Ovary (tissue), 9 donors: ENCODE measurements around the gene CLEC10A. TPM values are rescaled to one million over a fixed set of nuclear protein-coding genes. Genes with fewer than 3 reads are reported as not detected.

ENCODE experiments used
- DNase-seq, 5 donors: peaks; one replicate each; pipeline ENCODE4 v3.0.0-alpha.2; 2019 to 2020
- H3K27ac ChIP-seq, 2 donors: fragments of 200-600 bp; one replicate each; pipeline versions ENCODE4 v1.5.1 to v1.8.0; 2019 to 2022
- H3K27me3 ChIP-seq: fragments of 200-600 bp; one replicate; pipeline ENCODE4 v1.8.0; 2022
- H3K36me3 ChIP-seq: fragments of 200-600 bp; sonication (generic); one replicate; pipeline ENCODE4 v1.5.1; 2019
- H3K4me1 ChIP-seq: one replicate; pipeline ENCODE4 v1.8.1; 2013; ENCODE audit warnings: mild to moderate bottlenecking, moderate library complexity; ENCODE audit not compliant: insufficient read depth
- H3K4me3 ChIP-seq: fragments of 200-600 bp; sonication (generic); one replicate; pipeline ENCODE4 v1.5.1; 2017
- H3K9me3 ChIP-seq, 2 donors: fragments of 200-600 bp in 1 of 2; sonication (generic) in 1 of 2; one replicate each; pipeline versions ENCODE4 v1.5.1 to v1.8.1; 2013 to 2019; ENCODE audit warnings: mild to moderate bottlenecking in 1 of 2, moderate library complexity in 1 of 2
- CTCF ChIP-seq, 3 donors: fragments of 450-650 bp in 2 of 3; fragments of 200-600 bp in 1 of 3; IDR thresholded peaks; one replicate each; pipeline versions ENCODE4 v1.5.1 to v1.8.0; 2016 to 2022; ENCODE audit warnings: antibody characterized with exemption in 3 of 3, mild to moderate bottlenecking in 1 of 3
- EP300 ChIP-seq: sonication (generic); formaldehyde crosslinking; IDR thresholded peaks from one replicate; pipeline ENCODE4 v1.6.1; 2017; ENCODE audit warnings: antibody characterized with exemption
- POLR2A ChIP-seq: fragments of 450-650 bp; IDR thresholded peaks from one replicate; pipeline ENCODE4 v1.6.1; 2017; ENCODE audit warnings: antibody characterized with exemption, mild to moderate bottlenecking, moderate library complexity
- WGBS, 3 donors: extraction: QIAGEN DNeasy Blood & Tissue Kit in 1 of 3; methylation state at CpG; one replicate each; pipeline versions ENCODE4 v1.1.5 to v1.1.7; 2013 to 2017; 5-methylcytosine and 5-hydroxymethylcytosine counted together
- intact Hi-C, 4 donors: fragments of 100-400 bp; cut with DNase I; formaldehyde crosslinking; loops; one replicate each; pipeline versions ENCODE4 v1.11.0 to v1.15.1; 2022 to 2023
- polyA plus RNA-seq, 2 donors: library from polyadenylated mRNA; stranded (reverse); fragments of 200-250 nt in 1 of 2; fragments of 350-450 nt in 1 of 2; fragmentation: Illumina TruSeq in 1 of 2; extraction: RNeasy Lipid Tissue Mini Kit (QIAGEN cat#74804) in 1 of 2; gene quantifications; one replicate each; pipeline ENCODE4 v1.2.3, GENCODE V29; 2013 to 2014
- total RNA-seq, 7 donors: library from RNA; depleted of rRNA in 2 of 7; stranded (reverse); fragments of >200 nt in 2 of 7; fragmentation: NEBNext Ultra II Directional in 3 of 7; extraction: Animal tissue kit (Norgen Biotek cat#: 25700) in 3 of 7; gene quantifications; one replicate each; pipeline versions ENCODE4 v1.1.0 to v1.2.4, GENCODE V29; 2016 to 2023
- donor health status: DM: no; HTN: no; CAD: no; lungs with moderate emphysema.
- donor health status: DM: no; HTN: no; CAD: no.
- donor health status: Bipolar disorder and iron deficiency.
- donor health status: DM: yes; HTN: yes; CAD: no.
- donor health status: DM: no; HTN: no; CAD: no.
- donor health status: DM: yes; HTN: yes; CAD: no.

The CLEC10A gene
- total and polyA plus RNA-seq, 9 donors: 0.98 to 9.4 (median 2.3) TPM

DNA sequence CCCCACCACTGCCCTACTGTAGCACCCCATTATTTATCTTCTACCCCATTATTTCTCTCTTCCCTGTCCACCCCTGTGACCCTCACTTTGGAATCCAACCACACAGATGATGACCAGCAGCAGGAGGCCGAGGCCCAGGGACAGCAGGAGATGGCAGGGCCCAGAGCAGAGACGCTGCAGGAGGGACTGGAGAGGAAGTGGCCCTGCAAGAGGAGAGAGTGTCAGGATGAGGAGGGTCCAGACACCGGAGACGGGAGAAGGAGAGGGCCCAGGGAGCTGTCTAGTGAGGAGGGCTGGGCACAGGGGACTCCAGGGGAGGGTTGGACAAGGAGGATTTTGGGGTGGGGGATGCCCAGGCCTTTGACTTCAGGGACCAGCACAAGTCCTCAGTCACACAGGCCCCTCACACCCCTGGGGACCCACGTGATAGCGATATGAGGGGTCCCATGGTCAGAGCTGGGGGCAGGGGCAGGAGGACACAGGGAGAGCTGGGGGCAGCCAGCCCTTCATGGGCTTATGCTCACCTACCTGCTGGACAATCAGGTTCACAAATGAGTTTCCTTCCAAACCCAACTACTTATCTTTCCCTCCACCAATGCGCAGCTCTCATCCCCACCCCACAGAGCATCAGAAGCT, 2.0 kb downstream of the CLEC10A start:
- no peak for DNase-seq
- no peak overlapping the region for H3K4me3 ChIP-seq
- no peaks in the 10 kb centered on the region for H3K9me3 ChIP-seq
- no peak overlapping the region for H3K27ac ChIP-seq
- intact Hi-C loops: no loop called here
- no peaks in the 10 kb centered on the region for H3K36me3 ChIP-seq
- H3K27me3 ChIP-seq: no peaks in the 10 kb centered on the region
- no peaks in the 10 kb centered on the region for H3K4me1 ChIP-seq
- TF ChIP-seq CTCF (IDR thresholded peaks at IDR 0.05) (no peak), EP300 (no peak), POLR2A (no peak)
- WGBS, 3 donors: 81 to 88% (median 83%) methylated on average over 7 of the region's 7 CpGs

GRCh38 chr17:7074931-7075330, 5.1 kb downstream of the CLEC10A start:
- TF ChIP-seq EP300: no peak
- TF ChIP-seq POLR2A: no peak
- TF ChIP-seq CTCF (IDR thresholded peaks at IDR 0.05): no peak
- Histone ChIP-seq H3K27me3 (no peaks in the 10 kb centered on the region), H3K27ac (no peak overlapping the region), H3K4me1 (no peaks in the 10 kb centered on the region), H3K9me3 (no peaks in the 10 kb centered on the region), H3K36me3 (no peaks in the 10 kb centered on the region), H3K4me3 (no peak overlapping the region)
- no peak for DNase-seq
- 78 to 81% (median 79%) methylated on average over 14 of the region's 14 CpGs for WGBS, 3 donors
- intact Hi-C loops: no loop called here

- no peak overlapping the region for H3K27ac ChIP-seq
- TF ChIP-seq POLR2A (no peak), CTCF (IDR thresholded peaks at IDR 0.05) (no peak), EP300 (no peak)
- peaks cover 0 to 9% of the 10 kb centered on the region in 2 donors for H3K9me3 ChIP-seq
- no peak overlapping the region for H3K4me3 ChIP-seq
- H3K27me3 ChIP-seq: no peaks in the 10 kb centered on the region
- no peaks in the 10 kb centered on the region for H3K36me3 ChIP-seq
- intact Hi-C loops: no loop called here
- no peak for DNase-seq
- 84 to 88% (median 88%) methylated on average over 2 of the region's 2 CpGs for WGBS, 3 donors
- H3K4me1 ChIP-seq: no peaks in the 10 kb centered on the region
Observed at GRCh38 chr17:7072406-7072805, 7.6 kb downstream of the CLEC10A start.

DNA sequence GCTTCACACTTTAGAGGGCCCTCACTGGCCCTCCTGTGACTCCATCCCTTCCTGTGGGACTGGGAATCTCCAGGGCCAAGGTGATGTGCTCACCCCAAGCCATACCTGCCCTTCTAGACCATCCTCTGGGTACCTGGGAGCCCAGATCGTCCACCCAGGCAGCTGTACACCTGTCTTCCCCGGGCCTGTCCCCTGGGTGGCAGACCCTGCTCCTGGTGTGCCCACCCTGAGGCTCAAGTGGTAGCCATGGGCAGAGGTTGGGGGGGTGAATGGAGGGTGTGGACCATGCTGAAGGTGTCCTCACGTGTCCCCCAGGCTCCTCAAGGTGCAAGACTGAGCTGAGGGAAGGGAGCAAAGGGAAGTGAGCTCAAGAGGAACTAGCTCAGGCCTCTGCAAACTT, 9.3 kb downstream of the CLEC10A start:
- no peaks in the 10 kb centered on the region for H3K4me1 ChIP-seq
- no peaks in the 10 kb centered on the region for H3K27me3 ChIP-seq
- no peaks in the 10 kb centered on the region for H3K36me3 ChIP-seq
- no peak overlapping the region for H3K4me3 ChIP-seq
- DNase-seq: no peak
- WGBS, 3 donors: 71 to 85% (median 80%) methylated on average over 3 of the region's 3 CpGs
- no peak overlapping the region for H3K27ac ChIP-seq
- H3K9me3 ChIP-seq: peaks cover 0 to 9% of the 10 kb centered on the region in 2 donors
- intact Hi-C loops: no loop called here
- no peak for TF ChIP-seq POLR2A
- TF ChIP-seq EP300: no peak
- TF ChIP-seq CTCF (IDR thresholded peaks at IDR 0.05): no peak
